HS-27A (cell line): ENCODE data around the gene THSD4.

Experiments used
- DNase-seq: peaks from one replicate; pipeline ENCODE4 v3.0.0-alpha.2; 2012; ENCODE audit warnings: low read depth, missing footprints

The THSD4 gene

GRCh38 chr15:71330638-71331162 lies 215.4 kb downstream of the THSD4 start:
- no peak for DNase-seq

DNA sequence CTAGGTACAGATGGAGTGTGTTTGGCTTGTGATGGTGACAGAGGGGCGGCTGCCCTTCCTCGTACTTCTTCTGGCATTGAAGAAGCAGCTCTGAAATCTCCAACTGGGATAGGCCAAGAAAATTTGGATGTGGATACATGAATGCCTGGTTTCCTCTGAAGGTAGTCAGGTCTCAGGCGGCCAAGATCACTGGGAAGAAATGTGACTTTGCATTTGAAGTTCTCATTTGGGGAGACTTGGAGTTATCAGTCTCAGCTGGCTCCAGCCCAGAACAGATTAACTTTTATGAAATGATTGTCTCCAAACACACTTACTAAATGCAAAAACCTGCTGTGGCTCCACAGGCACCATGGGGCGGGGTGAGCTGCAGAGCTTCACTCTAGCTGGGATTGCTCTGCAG lies 215.9 kb downstream of the THSD4 start:
- DNase-seq, result no peak

- DNase-seq, result peak; percentile 69
Measured at GRCh38 chr15:71332431-71333004, 217.2 kb downstream of the THSD4 start.

DNA sequence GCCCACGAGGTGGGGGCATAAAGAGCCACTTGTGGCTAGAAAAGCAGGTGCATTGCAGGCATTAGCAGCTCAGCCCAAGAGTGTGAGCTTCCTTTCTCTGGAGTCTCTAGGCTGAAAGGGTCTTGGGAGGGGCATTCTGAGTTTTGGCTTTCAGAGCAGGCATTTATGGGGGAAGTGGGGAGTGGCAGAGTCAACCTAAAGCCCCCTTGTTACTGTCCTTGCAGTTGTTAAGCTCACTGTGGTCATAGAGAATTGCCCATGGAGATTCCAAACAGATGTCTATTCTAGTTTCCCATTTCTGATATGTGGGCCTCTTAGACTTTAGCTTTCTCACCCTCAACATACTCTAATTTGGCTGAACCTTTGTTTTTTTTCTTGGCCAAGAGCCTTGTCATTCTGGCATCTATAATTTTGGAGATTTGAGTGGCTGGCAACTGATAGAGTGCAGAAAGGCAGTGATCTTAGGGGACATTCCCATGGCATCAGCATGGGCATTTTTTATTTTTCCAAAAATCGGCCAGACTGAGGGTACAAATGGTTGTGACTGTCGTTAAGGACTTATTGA lies 217.9 kb downstream of the THSD4 start:
- no peak for DNase-seq

- DNase-seq, result peak; percentile 46
Measured at GRCh38 chr15:71333839-71334238, 218.6 kb downstream of the THSD4 start.

- no peak for DNase-seq
Measured at GRCh38 chr15:71334434-71334833, 219.2 kb downstream of the THSD4 start.

GRCh38 chr15:71334873-71335272 lies 219.6 kb downstream of the THSD4 start:
- no peak for DNase-seq

DNA sequence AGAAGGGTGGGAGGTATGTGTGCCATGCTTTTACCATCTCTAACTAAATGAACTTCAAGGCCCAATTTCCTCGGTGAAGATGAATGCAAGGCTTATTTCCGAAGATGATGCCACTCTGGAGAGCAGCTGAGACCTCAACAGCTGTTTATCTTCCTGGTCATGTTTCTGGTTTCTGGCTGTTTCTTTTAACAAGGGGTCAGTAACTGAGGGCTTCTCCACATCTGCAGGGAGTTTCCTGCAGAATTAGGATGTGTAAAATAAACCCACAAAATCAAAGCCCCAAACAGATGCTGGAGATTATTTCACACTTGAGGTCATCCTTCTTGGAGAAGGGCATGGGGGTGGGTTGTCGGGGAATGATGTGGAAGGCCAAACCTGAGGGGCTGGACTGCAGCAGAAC lies 220.3 kb downstream of the THSD4 start:
- no peak for DNase-seq

GRCh38 chr15:71336671-71337070 lies 221.4 kb downstream of the THSD4 start:
- no peak for DNase-seq

GRCh38 chr15:71337197-71337845 lies 222.1 kb downstream of the THSD4 start:
- no peak for DNase-seq

DNA sequence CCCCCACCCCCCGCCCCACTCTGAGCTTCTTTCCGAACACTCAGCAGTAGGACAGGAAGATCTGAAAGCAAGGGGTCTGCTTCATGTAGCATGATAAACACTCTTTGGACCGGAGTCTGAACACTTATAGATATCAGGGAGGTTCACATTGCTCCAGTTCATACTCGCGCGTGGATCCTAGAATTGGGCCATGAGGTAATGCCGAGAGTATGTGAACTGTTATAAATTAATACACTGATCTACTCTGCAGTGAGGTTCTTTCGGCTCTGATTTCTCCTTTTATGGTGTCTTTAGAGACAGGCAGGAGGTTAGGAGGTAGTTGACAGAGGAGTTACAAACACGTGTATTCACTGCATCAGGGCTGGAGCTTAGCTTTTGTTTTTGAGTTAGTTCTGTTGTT lies 223.0 kb downstream of the THSD4 start:
- DNase-seq, result no peak

DNA sequence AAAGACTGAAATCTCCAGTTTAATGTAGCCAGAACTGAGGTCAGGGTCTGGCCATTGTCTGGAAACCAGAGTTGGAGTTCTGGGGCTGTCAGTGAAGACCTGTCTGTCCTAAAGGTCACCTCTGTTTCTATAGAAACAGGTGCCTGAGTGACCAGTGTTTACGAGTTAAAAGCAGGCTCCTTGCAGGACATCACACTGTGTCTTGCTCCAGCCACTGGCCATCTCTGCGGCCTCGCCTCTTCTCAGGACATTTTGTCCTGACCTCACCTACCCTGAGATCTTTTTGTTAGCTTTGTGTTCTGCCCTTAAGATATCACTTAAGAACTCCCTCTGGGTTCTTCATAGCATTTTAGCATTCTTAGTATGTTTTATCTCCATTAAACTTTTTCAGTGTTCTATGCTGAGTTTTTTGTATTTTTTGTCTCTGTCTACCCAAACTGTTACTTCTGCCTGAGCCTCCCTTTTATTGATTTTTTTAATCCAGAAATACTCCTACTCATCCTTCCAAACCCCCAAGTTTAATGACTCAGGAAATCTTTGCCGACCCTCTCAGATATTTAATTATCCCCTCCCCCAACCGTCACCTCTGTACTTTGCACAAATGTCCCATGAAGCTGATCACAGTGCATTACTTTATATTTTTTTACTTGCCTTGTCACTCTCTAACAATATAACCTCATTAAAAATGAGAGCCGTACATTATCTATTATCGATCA lies 223.7 kb downstream of the THSD4 start:
- no peak for DNase-seq

DNA sequence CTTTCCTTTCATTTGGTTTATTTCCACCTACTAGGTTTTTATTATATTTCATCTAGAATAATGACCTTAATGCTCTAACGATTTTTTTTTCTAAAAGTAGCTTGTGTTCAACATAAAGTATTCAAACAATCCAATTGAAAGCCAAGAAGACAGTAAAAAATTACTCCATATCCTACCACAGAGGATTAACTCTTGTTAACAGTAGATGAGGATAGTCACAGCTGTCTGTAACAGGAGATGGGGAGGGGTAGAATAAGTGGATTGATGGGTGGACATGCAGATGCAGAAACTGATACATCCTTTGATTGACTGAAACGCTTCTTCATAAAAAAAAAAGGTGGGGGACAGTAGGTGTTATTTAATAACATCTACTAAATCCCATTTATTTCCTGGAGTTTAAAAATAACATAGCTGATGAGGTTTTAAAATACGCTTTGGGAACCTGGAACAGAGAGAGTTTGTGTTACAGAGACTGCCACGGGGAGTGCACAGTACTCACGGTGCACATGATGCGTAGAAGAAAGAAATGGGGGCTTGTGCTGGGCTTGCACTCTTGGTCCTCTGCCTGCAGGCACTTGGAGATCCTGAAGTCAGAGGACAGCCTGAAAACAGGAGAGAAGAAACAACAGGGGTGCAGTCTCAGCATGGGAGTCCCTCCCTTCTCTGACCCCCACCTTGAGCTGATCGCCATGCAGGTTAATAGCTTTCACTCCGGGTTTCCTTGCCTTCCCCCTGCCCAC lies 226.7 kb downstream of the THSD4 start:
- no peak for DNase-seq

DNA sequence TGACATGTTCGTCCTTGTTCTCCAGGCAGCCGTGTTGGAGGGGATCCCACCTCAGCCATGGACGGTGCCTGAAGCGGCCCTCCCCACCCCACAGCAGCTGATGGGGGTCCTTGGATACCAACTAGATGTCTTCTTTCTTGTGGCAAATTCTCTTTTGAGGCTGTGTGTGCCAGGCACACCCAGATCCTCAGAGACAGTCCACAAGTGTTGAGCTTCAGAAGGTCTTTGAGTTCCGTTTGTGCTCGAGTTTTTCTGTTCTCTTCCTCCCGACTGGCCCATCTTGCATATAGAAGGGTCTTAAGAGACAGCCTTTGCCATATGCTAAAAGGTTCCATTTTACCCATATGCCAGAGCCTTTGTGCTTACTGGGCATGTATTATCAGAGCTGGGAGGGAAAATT lies 227.4 kb downstream of the THSD4 start:
- DNase-seq, result no peak

GRCh38 chr15:71344316-71344715 lies 229.0 kb downstream of the THSD4 start:
- no peak for DNase-seq

- no peak for DNase-seq
Measured at GRCh38 chr15:71345186-71345585, 229.9 kb downstream of the THSD4 start.

DNA sequence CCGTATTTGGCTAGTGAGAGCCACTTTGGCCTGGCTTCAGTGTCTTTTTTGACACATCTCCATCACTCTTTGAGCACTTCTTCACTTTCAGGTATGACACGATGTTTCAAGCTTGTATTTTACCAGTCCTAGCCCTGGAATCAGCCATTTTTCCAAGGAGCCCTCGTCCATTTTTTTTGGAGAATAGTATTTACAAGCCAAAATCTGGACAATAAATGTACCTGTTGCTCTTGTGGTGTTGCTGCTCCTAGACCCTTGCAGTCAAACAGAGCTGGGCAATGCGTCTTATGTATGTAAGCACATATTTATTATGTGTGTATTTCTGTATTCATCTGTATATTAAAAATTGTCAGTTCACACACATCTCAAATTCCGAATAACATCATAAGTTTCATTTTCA lies 231.2 kb downstream of the THSD4 start:
- DNase-seq, result no peak

DNA sequence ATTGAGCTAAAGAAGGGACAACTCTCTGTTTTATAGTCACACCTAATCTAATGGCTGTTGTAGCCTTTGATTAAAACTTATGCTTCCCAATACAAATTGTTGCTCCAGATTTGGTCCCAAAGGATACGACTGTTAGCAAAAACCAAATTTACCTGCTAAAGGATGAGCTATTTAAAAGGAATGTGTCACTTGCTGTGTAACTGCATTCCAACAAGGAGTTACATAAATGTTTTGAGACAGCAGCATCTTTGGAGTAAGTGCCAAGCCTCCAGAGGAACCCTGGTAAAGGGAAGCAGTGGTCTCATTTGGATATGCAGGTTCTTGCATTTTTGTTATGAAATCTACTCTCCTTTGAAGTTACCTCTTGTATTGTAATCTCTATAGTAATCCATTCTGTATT lies 233.3 kb downstream of the THSD4 start:
- DNase-seq, result no peak

DNA sequence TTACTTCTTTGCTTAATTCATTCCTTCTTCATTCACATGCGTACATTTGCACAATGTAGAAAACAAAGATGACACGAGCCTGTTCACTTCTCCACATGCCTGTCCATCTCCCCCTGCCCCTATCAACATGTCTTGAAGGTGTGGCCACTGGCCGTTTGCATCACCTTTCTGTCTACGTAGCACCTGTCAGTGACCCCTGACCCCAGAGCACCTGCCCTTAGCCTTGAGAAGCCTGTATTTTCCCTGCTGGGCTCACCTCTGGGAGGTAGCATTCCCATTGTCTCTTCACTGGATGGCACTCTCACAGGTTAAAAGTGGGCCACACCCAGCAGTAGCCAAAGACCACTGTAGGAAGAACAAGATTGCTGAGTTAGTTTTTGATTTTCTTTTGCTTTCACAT lies 234.1 kb downstream of the THSD4 start:
- DNase-seq, result no peak

DNA sequence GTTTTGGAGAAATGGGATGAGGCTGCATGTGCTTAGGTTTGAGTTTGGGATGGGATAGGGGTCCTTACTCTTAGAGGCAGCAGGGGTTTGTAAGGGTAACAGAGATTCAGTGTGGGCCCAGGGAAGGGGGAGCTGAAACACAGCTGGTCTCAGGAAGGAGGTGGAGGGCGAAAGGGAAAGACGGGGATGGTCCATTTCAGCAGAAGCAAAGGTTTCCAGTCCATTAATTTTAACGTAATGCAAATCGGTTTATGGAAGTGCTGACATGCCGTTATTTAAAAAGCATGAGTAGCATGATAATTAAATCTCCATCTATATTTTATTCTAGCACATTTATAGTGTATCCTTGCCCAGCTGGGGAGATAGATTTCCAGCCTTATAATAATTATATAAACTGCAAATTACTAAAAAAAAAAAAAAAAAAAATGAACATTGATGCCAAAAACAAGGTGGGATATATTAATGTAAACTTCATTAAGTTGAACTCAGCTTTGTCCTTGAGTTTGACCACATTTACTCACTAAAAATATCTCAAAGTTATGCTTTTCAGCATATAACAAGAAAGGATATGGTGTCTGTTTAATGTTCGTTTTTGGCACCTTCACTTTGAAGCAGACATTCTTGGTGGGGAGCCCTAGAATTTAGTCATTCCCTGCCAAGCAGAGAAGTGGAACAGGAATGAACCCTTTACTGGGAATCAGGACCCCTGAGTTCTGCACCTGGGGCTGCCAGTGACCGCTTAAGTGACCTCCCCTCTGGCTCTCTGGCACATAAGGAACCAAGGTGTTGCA lies 234.7 kb downstream of the THSD4 start:
- no peak for DNase-seq

DNA sequence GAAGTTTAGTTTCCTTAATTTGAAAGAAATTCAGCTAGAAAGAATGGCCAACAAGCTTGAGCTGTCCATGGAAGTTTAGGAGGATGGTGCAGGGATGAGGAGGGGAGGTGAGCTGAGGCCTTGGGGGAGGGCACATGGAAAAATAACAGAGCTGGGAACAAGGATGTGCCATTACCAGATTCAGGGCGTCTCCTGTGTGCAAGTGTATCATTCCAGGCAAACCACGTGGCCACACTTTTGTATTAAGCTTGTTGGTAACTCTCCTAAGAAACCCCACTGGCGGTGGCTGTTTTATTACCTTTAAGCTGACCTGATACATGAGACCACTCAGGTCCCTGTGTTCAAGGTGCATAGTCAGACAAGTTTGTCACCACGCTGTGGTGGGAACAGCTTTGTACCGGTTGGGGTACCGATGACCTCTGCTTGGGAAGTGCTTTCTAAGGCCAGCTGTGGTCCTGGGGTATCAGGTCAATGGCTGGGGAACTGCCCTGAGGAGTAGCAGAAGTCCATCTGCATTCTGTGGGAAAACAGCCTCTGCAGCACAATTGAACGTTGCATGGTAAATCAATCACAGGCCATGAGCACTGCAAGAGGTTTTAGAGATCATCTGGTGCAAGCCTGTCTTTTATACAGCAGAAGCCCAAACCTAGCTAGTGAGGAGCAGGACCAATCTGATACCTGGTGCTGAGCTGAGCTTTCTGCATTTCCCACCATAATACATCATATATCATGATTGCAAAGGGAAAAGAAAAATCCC lies 235.5 kb downstream of the THSD4 start:
- no peak for DNase-seq
